Mesendoderm (in vitro differentiated cells): ENCODE measurements around the gene ATP13A2.
"Not testable (repeated sequence)": the region's sequence is repeated elsewhere in the genome, so short reads cannot be mapped to it uniquely, and the experiment has no call there.

Experiments used
- DNase-seq: peaks from one replicate; pipeline ENCODE4 v3.0.0; 2013
- H2AK5ac ChIP-seq: 2 replicates; pipeline ENCODE4 v1.6.1; 2013; ENCODE audit warnings: low read length, inconsistent platforms
- H2BK120ac ChIP-seq: 2 replicates; pipeline ENCODE4 v1.6.1; 2013; ENCODE audit warnings: low read depth, mild to moderate bottlenecking, low read length, moderate library complexity, mixed read lengths
- H2BK15ac ChIP-seq: replicated peaks from 2 replicates; pipeline ENCODE4 v1.6.1; 2013; ENCODE audit warnings: low read depth, mild to moderate bottlenecking, moderate library complexity
- H2BK5ac ChIP-seq: 2 replicates; pipeline ENCODE4 v1.6.1; 2013; ENCODE audit warnings: low read length, inconsistent platforms
- H3K18ac ChIP-seq: 2 replicates; pipeline ENCODE4 v1.6.1; 2013; ENCODE audit warnings: mild to moderate bottlenecking, low read length, mixed read lengths
- H3K23ac ChIP-seq: one replicate; pipeline ENCODE4 v1.6.1; 2013; ENCODE audit warnings: low read length
- H3K27ac ChIP-seq: 2 replicates; pipeline ENCODE4 v1.5.1; 2013; ENCODE audit warnings: low read depth, mild to moderate bottlenecking, inconsistent platforms, low read length, moderate library complexity
- H3K27me3 ChIP-seq: 2 replicates; pipeline ENCODE4 v1.6.1; 2013; ENCODE audit warnings: low read length, control low read depth, mild to moderate bottlenecking, inconsistent platforms; ENCODE audit not compliant: insufficient read depth, poor library complexity
- H3K36me3 ChIP-seq: 2 replicates; pipeline ENCODE4 v1.6.1; 2013; ENCODE audit warnings: low read length, inconsistent platforms; ENCODE audit not compliant: control insufficient read depth, insufficient read depth
- H3K4ac ChIP-seq: one replicate; pipeline ENCODE4 v1.6.1; 2013; ENCODE audit warnings: low read depth, mild to moderate bottlenecking, low read length, moderate library complexity
- H3K4me1 ChIP-seq: 2 replicates; pipeline ENCODE4 v1.6.1; 2013; ENCODE audit warnings: low read depth, low read length, inconsistent platforms; ENCODE audit not compliant: control insufficient read depth
- H3K4me2 ChIP-seq: 2 replicates; pipeline ENCODE4 v1.6.1; 2013; ENCODE audit warnings: low read length
- H3K4me3 ChIP-seq: 2 replicates; pipeline ENCODE4 v1.5.1; 2013; ENCODE audit warnings: mild to moderate bottlenecking, low read length
- H3K56ac ChIP-seq: one replicate; pipeline ENCODE4 v1.6.1; 2013; ENCODE audit warnings: low read length
- H3K79me1 ChIP-seq: 2 replicates; pipeline ENCODE4 v1.6.1; 2013; ENCODE audit warnings: low read length, inconsistent platforms
- H3K79me2 ChIP-seq: 2 replicates; pipeline ENCODE4 v1.6.1; 2013; ENCODE audit warnings: mild to moderate bottlenecking, low read length; ENCODE audit not compliant: control insufficient read depth, insufficient read depth
- H3K9ac ChIP-seq: 2 replicates; pipeline ENCODE4 v1.6.1; 2013; ENCODE audit warnings: low read length, inconsistent platforms
- H4K5ac ChIP-seq: one replicate; pipeline ENCODE4 v1.6.1; 2013; ENCODE audit warnings: low read length
- H4K8ac ChIP-seq: one replicate; pipeline ENCODE4 v1.6.1; 2013; ENCODE audit warnings: low read depth, mild to moderate bottlenecking, control low read depth, low read length, moderate library complexity
- WGBS: extraction: QIAGEN DNeasy Blood & Tissue Kit; methylation state at CpG from one replicate; pipeline ENCODE4 v1.1.7; 2013; ENCODE audit warnings: low lambda C conversion rate, missing lambda C conversion rate; ENCODE audit not compliant: insufficient coverage; ENCODE audit errors: extremely low coverage; 5-methylcytosine and 5-hydroxymethylcytosine counted together

Gene ATP13A2

GRCh38 chr1:16952376-16952775 is 59.4 kb downstream of the ATP13A2 start:
- not testable (repeated sequence) for H2BK120ac ChIP-seq, H3K27me3 ChIP-seq, H3K4me2 ChIP-seq, H2BK5ac ChIP-seq, H3K4me1 ChIP-seq, H3K56ac ChIP-seq, H2BK15ac ChIP-seq, H2AK5ac ChIP-seq, H3K36me3 ChIP-seq, H3K4ac ChIP-seq, DNase-seq, H3K23ac ChIP-seq, H4K8ac ChIP-seq, H4K5ac ChIP-seq, H3K4me3 ChIP-seq, H3K18ac ChIP-seq, H3K79me1 ChIP-seq, H3K27ac ChIP-seq, H3K79me2 ChIP-seq, H3K9ac ChIP-seq
- no CpG with 5 or more reads among the region's 4 CpGs for WGBS

- H3K27me3 ChIP-seq, H2BK15ac ChIP-seq, H2BK120ac ChIP-seq, H3K27ac ChIP-seq, H2AK5ac ChIP-seq, H3K9ac ChIP-seq, H3K4ac ChIP-seq, H3K79me2 ChIP-seq, H3K18ac ChIP-seq, H3K4me1 ChIP-seq, H4K5ac ChIP-seq, H3K23ac ChIP-seq, H4K8ac ChIP-seq, H2BK5ac ChIP-seq, H3K56ac ChIP-seq, H3K4me3 ChIP-seq, H3K79me1 ChIP-seq, H3K4me2 ChIP-seq, H3K36me3 ChIP-seq, DNase-seq: not testable (repeated sequence)
- no CpG with 5 or more reads among the region's 7 CpGs for WGBS
Observed at GRCh38 chr1:16949026-16949425, 62.7 kb downstream of the ATP13A2 start.

GRCh38 chr1:16948282-16948891 is 63.3 kb downstream of the ATP13A2 start:
- H2BK5ac ChIP-seq = not testable (repeated sequence)

GRCh38 chr1:16946646-16947045 is 65.1 kb downstream of the ATP13A2 start:
- no peak overlapping the region for H3K9ac ChIP-seq
- H3K56ac ChIP-seq = no peak overlapping the region
- no peak overlapping the region for H2BK5ac ChIP-seq
- H3K23ac ChIP-seq = no peak overlapping the region
- H3K79me2 ChIP-seq = no peaks in the 10 kb centered on the region
- no peak overlapping the region for H3K18ac ChIP-seq
- DNase-seq = no peak
- no peaks in the 10 kb centered on the region for H3K36me3 ChIP-seq
- no peak overlapping the region for H3K27ac ChIP-seq
- H2BK120ac ChIP-seq = no peak overlapping the region
- no peaks in the 10 kb centered on the region for H3K27me3 ChIP-seq
- H3K4ac ChIP-seq = no peak overlapping the region
- no peak overlapping the region for H3K4me3 ChIP-seq
- no peaks in the 10 kb centered on the region for H3K79me1 ChIP-seq
- WGBS = no CpG with 5 or more reads among the region's 19 CpGs
- no peak overlapping the region for H2BK15ac ChIP-seq
- no peaks in the 10 kb centered on the region for H3K4me1 ChIP-seq
- no peak overlapping the region for H4K5ac ChIP-seq
- H4K8ac ChIP-seq = no peak overlapping the region
- H2AK5ac ChIP-seq = no peak overlapping the region
- no peak overlapping the region for H3K4me2 ChIP-seq

More at GRCh38 chr1:16948282-16948891, 63.3 kb downstream of the ATP13A2 start:
- not testable (repeated sequence) for H3K9ac ChIP-seq, H3K79me1 ChIP-seq, H2BK15ac ChIP-seq, H4K5ac ChIP-seq, H3K36me3 ChIP-seq, H3K27ac ChIP-seq, H3K27me3 ChIP-seq, H4K8ac ChIP-seq, H3K4me2 ChIP-seq, DNase-seq, H2AK5ac ChIP-seq, H3K4me1 ChIP-seq, H3K4me3 ChIP-seq, H3K4ac ChIP-seq, H2BK120ac ChIP-seq, H3K56ac ChIP-seq, H3K79me2 ChIP-seq, H3K18ac ChIP-seq, H3K23ac ChIP-seq
- no CpG with 5 or more reads among the region's 26 CpGs for WGBS

- not testable (repeated sequence) for DNase-seq, H2BK15ac ChIP-seq, H2BK120ac ChIP-seq, H2AK5ac ChIP-seq, H4K8ac ChIP-seq, H3K4ac ChIP-seq, H3K27ac ChIP-seq, H3K56ac ChIP-seq, H3K79me2 ChIP-seq, H3K4me3 ChIP-seq, H2BK5ac ChIP-seq, H3K18ac ChIP-seq, H3K9ac ChIP-seq, H3K79me1 ChIP-seq, H3K4me1 ChIP-seq, H3K27me3 ChIP-seq, H3K4me2 ChIP-seq, H3K36me3 ChIP-seq, H4K5ac ChIP-seq, H3K23ac ChIP-seq
- no CpG with 5 or more reads among the region's 13 CpGs for WGBS
Observed at GRCh38 chr1:16946185-16946584, 65.5 kb downstream of the ATP13A2 start.

GRCh38 chr1:16945512-16945911 is 66.2 kb downstream of the ATP13A2 start:
- H3K4ac ChIP-seq, H3K9ac ChIP-seq, H4K8ac ChIP-seq, H3K4me3 ChIP-seq, H3K36me3 ChIP-seq, H3K79me1 ChIP-seq, H2AK5ac ChIP-seq, DNase-seq, H3K27me3 ChIP-seq, H3K4me2 ChIP-seq, H3K79me2 ChIP-seq, H3K23ac ChIP-seq, H3K27ac ChIP-seq, H3K56ac ChIP-seq, H2BK15ac ChIP-seq, H3K18ac ChIP-seq, H2BK5ac ChIP-seq, H3K4me1 ChIP-seq, H2BK120ac ChIP-seq, H4K5ac ChIP-seq: not testable (repeated sequence)
- no CpG with 5 or more reads among the region's 9 CpGs for WGBS
